ENCODE results near the gene TRAIP.
A peak's percentile ranks its signal among the peaks of the same experiment; 100 is the strongest.
"Not testable (repeated sequence)": the region's sequence is repeated elsewhere in the genome, so short reads cannot be mapped to it uniquely, and the experiment has no call there.

The TRAIP gene

DNA sequence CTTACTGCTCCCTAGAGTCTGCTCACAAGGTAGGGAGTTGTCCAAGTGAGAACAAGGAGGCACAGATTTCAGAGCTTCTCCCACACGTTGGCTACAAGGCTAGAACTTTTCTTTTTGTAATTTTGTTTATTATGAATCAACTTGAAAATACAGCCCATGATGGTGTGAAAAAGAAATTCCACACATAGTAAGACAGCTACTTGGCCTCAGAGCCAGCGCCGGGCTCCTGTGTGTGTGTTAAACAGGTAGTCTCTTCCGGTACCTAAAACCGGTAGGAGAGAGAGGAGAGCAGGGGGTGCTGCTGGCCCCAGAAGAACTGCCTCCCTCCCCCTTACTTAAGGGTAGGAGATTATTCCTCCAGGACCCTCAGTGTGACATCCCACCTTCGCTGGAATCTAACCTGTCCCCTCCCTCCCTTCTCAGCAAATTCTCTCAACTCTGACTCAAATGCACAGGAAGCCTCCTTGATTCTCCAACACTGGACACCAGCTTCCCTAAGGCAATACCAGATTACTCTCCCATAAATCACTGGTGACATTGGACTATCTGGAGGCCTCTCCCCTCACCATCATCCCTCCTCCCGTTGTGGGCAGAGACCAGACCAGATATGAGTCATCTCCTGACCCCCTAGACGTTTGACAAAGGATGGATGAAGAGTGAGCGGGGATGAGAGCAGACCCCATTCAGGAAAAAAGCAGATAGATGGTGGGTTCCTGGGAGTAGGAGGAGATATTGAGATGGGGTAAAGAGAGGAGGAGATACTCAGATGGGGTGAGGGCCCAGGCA lies 65.5 kb downstream of the TRAIP start:
- no peak for DNase-seq

DNA sequence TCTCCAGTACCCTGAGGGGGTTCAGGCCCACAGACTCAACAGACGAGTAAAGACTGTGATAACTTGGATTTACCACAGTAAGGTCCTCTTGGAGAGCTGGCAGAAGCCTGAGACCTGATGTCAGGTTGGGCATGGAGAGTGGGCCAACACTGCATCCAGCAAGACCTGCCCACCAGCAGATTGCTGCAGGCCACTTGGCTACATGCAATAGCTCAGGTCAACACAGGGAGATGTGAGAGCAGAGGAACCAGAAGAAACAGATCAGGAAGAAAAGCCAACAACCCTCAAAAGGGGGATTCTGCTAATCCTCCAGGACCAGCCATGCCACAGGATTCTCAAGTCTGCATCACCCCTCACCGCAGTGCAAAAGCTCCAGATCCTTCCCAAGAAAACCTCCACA lies 68.3 kb downstream of the TRAIP start:
- DNase-seq, result no peak

DNA sequence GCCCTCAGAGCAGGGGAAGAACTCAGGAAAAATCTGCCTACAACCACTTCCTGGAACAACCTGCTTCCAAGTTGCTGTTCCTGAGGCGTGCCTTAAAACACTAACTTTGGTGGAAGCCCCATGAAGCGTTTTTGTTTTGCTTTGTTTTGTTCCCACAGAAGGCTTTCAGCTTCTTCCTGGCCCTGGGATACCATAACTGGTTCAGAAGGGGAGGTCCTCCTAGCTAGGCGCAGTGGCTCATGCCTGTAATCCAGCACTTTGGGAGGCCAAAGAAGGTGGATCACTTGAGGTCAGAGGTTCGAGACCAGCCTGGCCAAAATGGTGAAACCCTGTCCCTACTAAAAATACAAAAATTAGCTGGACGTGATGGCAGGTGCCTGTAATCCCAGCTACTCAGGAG lies 68.8 kb downstream of the TRAIP start:
- no peak for DNase-seq

DNA sequence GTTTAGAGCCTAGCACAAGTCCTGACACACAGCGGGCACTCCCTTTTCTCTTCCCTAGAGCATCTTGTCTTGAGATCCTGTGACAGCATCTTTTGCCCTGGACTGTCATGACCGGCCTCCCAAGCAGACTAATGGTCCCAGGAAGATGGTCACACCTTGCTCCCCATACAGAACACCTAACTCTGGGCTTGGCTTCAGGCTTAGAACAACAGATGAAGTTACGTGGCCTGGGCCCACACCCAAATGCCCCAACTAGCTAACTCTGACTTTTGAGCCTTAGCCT lies 69.2 kb downstream of the TRAIP start:
- no peak for DNase-seq

DNA sequence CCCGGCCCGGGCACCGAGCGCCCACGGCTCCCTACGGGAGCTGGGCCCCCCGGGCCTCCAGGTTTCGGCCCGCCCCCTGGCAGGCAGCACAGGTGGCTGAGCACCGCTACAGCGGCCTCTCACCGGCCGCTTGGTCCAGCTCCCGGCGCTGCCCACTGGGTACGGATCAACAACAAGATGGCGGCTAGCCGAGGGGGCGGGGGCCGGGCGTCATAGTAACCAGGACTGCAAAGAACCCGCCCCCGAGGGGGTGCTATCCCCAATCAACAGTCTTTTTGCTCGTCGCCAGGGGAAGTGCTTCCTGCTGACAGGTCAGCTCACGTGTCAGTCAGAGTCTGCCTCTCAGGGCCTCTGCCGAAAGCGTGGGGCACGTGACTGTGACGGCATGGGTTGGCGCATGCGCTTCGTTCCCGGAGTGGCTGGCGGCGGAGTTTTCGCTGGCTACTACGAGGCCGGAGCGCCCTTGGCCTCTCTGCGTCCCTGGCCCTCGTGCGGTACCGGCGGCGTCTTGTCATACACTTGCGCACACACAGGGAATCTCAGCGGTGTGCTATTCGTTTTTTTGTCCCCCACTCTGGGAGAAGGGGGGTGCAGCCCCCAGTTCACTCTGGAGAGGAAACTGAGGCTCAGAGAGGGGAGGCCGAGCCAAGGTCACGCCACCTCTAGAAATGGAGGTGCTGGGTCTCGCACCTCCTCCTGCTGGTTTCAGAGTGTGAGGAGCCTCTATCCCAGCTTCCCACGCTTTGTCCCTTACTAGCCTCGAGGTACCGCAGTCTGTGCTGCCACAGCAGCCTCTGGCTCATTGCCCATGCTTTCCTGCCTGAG lies 69.8 kb downstream of the TRAIP start, which contains the start of gene IP6K1:
IP6K1 (minus strand) TSS at position 186 of the 825 bp plus-strand sequence. CDS start 38,502 bp downstream, outside the sequence.
- DNase-seq, result peak; percentile 85

DNA sequence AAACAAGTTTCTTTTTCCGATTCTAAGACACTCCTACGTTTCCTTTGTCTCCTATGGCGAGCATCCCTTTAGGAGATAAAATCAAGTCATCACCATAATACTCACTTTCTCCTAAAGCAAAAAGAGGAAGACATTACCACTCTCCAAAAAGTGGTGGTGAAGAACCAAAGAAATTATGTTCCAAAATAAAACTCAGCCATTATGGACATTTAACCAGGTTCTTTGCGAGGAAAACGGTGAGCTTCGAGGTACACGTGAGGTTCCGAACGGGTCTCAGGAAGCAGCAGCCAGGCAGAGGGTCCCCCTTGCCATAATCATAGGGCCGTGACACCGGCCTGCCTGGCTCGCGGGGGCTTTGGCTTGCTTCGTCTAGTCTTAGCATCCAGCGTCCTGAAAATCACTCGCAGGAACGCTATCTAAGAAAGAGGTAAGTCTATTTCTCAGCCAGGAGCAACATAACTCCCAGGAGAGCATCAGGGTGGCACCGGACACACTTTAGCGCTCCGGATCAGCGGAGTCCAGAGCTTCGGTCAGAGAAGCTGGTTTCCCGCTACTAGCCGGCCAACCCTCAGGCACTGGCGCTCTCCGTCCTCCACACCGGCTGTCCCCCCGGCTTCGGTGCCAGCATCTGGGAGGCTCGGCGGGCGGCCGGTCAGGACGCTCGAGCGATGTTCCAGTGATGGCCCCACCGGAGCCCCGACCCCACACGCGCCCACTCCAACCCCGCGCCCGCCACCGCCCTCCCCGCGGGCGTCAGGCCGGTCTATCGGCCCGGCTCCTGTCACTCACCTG lies 70.6 kb downstream of the TRAIP start:
- DNase-seq, result no peak

DNA sequence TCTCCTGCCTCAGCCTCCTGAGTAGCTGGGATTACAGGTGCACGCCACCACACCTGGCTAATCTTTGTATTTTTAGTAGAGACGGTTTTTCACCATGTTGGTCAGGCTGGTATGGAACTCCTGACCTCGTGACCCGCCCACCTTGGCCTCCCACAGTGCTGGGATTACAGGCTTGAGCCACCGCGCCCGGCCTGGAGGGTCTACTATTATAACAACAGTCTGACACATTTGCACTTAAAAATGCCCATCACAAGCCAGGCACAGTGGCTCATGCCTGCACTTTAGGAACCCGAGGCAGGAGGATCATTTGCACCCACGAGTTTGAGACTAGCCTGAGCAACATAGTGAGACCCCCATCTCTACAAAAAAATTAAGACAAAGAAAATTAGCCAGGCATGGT lies 74.1 kb downstream of the TRAIP start:
- not testable (repeated sequence) for DNase-seq

DNA sequence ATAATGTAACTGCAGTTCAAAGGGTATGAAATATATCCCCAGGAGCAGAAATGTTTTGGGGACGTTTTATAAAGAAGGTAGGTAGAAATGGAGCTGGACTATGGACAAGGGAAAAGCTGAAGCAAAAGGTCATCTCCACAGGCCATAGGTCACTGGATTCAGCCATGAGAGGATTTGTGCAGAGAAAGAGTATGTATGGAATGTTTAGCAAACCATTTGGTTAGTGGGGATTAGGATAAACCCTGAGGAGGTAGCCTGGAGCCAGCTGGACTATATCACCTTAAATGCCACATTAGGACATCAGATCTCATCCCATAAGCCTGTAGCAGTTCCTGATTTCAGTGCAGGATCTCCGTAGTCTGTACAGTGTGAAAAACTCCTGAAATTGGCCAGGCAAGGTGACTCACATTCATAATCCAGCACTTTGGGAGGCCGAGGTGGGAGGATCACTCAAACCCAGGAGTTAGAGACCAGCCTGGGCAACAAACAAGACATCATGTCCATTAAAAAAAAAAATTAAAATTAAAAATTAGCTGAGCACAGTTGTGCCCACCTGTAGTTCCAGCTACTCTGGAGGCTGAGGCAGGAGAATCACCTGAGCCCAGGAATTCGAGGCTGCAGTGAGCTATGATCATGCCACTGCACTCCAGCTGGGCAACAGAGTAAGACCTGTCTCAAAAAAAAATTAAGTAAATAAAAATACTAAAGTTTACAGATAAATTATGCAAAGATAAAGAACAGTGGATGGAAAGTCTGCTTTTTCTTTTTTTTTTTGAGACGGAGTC lies 74.8 kb downstream of the TRAIP start:
- no peak for DNase-seq

DNA sequence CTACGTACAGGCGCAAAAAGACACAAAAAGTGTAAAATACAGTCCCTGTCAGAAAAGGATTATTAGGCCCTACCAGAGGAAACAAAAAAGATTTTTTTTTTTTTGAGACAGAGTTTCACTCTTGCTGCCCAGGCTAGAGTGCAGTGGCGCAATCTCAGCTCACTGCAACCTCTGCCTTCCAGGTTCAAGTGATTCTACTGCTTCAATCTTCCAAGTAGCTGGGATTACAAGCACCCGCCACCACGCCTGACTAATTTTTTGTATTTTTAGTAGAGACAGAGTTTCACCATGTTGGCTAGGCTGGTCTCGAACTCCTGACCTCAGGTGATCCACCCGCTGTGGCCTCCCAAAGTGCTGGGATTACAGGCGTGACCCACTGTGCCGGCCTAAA lies 75.4 kb downstream of the TRAIP start:
- not testable (repeated sequence) for DNase-seq

DNA sequence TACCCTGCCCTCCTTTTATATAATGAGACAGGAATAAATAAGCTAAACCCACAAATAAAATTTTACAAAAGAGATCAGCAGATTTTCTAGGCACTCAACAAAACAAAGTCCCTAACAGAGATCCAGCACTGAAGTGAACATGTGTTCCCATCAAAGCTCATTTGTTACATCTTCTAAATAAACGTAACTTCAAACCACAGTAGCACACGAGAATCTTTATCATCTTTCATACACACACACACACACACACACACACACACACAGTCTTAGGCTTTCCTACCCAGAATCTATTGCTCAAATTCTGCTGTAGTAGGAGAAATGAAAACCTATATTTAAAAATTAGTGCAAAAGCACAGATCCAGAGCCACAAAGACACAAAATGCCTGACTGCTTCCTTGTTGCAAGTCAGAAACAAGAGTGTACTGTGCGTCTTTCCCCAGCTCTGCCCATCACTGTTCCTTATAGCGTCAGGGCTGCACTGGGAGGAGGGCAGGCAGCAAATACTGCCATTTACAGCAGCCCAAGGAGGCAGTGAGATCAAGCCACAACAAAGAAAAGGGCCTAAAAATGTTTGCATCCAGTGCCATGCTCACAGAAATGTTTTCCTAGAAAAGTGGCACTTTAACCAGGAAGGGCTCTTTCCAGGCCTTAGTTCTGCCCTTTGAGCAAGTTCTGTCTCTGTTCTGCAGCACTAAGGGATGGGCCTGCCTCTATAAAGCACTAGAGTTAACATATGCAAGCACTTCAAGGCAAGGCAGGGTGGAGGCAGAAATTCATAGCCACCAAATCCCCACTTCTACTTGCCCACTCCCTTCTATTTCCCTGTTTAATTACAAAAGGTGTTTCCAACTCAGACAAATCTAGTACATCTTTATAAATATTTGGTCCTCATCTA lies 76.0 kb downstream of the TRAIP start:
- no peak for DNase-seq

DNA sequence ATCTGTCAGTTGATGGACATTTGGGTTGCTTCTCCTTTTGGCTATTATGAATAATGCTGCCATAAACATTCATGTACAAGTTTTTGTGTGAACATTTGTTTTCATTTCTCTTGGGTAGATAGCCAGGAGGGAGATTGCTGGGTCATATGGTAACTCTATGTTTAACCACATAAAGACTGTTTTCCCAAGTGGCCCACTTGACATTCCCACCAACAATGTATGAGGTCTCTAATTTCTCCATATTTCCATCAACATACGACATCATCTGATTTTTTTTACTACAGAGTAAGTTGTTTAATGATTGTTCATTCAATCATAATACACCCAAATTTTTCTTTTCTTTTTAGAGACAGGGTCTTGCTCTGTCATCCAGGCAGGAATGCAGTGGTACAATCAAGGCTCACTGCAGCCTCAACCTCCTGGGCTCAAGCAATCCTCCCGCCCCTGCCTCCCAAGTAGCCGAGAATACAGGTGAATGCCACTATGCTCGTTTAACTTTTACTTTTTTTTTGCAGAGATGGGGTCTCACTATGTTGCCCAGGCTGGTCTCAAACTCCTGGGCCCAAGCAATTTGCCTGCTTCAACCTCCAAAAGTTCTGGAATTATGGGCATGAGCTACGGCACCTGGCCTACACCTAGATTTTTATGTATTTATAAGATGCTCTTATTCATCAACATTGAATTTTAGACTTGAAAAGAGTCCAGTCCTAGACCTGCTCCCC lies 76.8 kb downstream of the TRAIP start:
- no peak for DNase-seq
